H9 (cell line): ENCODE data around the gene JAKMIP1. TPM values are rescaled to one million over a fixed set of nuclear protein-coding genes. Genes with fewer than 3 reads are reported as not detected.

Source experiments
- DNase-seq: peaks from one replicate; pipeline ENCODE4 v3.0.0-alpha.2; 2017
- H2AFZ ChIP-seq: one replicate; pipeline ENCODE4 v1.6.1; 2013; ENCODE audit warnings: mild to moderate bottlenecking, low read length, control low read depth, moderate library complexity
- H2AK5ac ChIP-seq: 2 replicates; pipeline ENCODE4 v1.6.1; 2013; ENCODE audit warnings: low read length, control low read depth, mixed read lengths; ENCODE audit not compliant: insufficient read length
- H2BK120ac ChIP-seq: one replicate; pipeline ENCODE4 v1.6.1; 2013; ENCODE audit warnings: low read depth, mild to moderate bottlenecking, low read length, control low read depth, inconsistent platforms; ENCODE audit not compliant: poor library complexity, severe bottlenecking
- H2BK12ac ChIP-seq: 2 replicates; pipeline ENCODE4 v1.6.1; 2013; ENCODE audit warnings: low read length, control low read depth, mixed read lengths, low read depth; ENCODE audit not compliant: insufficient read length
- H2BK15ac ChIP-seq: 2 replicates; pipeline ENCODE4 v1.6.1; 2013; ENCODE audit warnings: low read depth, low read length, control low read depth
- H2BK20ac ChIP-seq: one replicate; pipeline ENCODE4 v1.6.1; 2013; ENCODE audit warnings: low read depth, mild to moderate bottlenecking, low read length, control low read depth, inconsistent platforms; ENCODE audit not compliant: poor library complexity, severe bottlenecking
- H2BK5ac ChIP-seq: 2 replicates; pipeline ENCODE4 v1.6.1; 2013; ENCODE audit warnings: low read length, control low read depth, mixed read lengths; ENCODE audit not compliant: insufficient read length
- H3K14ac ChIP-seq: 2 replicates; pipeline ENCODE4 v1.6.1; 2013; ENCODE audit warnings: low read length, control low read depth; ENCODE audit not compliant: insufficient read depth
- H3K18ac ChIP-seq: 2 replicates; pipeline ENCODE4 v1.6.1; 2013; ENCODE audit warnings: low read depth, mild to moderate bottlenecking, mixed read lengths, low read length, control low read depth; ENCODE audit not compliant: insufficient read length
- H3K23ac ChIP-seq: 2 replicates; pipeline ENCODE4 v1.6.1; 2013; ENCODE audit warnings: low read length, control low read depth, mixed read lengths, low read depth; ENCODE audit not compliant: insufficient read length
- H3K23me2 ChIP-seq: 2 replicates; pipeline ENCODE4 v1.6.1; 2013; ENCODE audit warnings: low read depth, mild to moderate bottlenecking, mixed read lengths, low read length, control low read depth; ENCODE audit not compliant: insufficient read length, poor library complexity, severe bottlenecking
- H3K27ac ChIP-seq: 2 replicates; pipeline ENCODE4 v1.5.1; 2013; ENCODE audit warnings: low read length, control low read depth, mixed read lengths, low read depth; ENCODE audit not compliant: insufficient read length
- H3K27me3 ChIP-seq: 2 replicates; pipeline ENCODE4 v1.6.1; 2013; ENCODE audit warnings: low read length, control low read depth, inconsistent platforms; ENCODE audit not compliant: insufficient read depth
- H3K4ac ChIP-seq: 2 replicates; pipeline ENCODE4 v1.6.1; 2013; ENCODE audit warnings: low read depth, mild to moderate bottlenecking, control low read depth, inconsistent platforms, low read length, moderate library complexity
- H3K4me1 ChIP-seq: 2 replicates; pipeline ENCODE4 v1.6.1; 2013; ENCODE audit warnings: low read length, control low read depth, inconsistent platforms; ENCODE audit not compliant: insufficient read depth
- H3K4me2 ChIP-seq: 2 replicates; pipeline ENCODE4 v1.6.1; 2013; ENCODE audit warnings: low read length, control low read depth, mixed read lengths; ENCODE audit not compliant: insufficient read length, insufficient read depth
- H3K56ac ChIP-seq: 2 replicates; pipeline ENCODE4 v1.6.1; 2013; ENCODE audit warnings: low read depth, mild to moderate bottlenecking, mixed read lengths, low read length, control low read depth; ENCODE audit not compliant: insufficient read length
- H3K79me1 ChIP-seq: 2 replicates; pipeline ENCODE4 v1.6.1; 2013; ENCODE audit warnings: low read depth, mild to moderate bottlenecking, moderate library complexity, low read length, control low read depth, inconsistent platforms; ENCODE audit not compliant: insufficient read depth, poor library complexity, severe bottlenecking
- H3K79me2 ChIP-seq: 2 replicates; pipeline ENCODE4 v1.6.1; 2013; ENCODE audit warnings: low read length, control low read depth, inconsistent platforms; ENCODE audit not compliant: insufficient read depth
- H3K9ac ChIP-seq: 2 replicates; pipeline ENCODE4 v1.6.1; 2013; ENCODE audit warnings: low read length, control low read depth, mixed read lengths; ENCODE audit not compliant: insufficient read length; ENCODE audit errors: extremely low read depth
- H3K9me3 ChIP-seq: one replicate; pipeline ENCODE4 v1.6.1; 2013; ENCODE audit warnings: low read depth, low read length, inconsistent platforms; ENCODE audit not compliant: control insufficient read depth
- H3T11ph ChIP-seq: one replicate; pipeline ENCODE4 v1.6.1; 2013; ENCODE audit warnings: mild to moderate bottlenecking, low read length, control low read depth, inconsistent platforms
- H4K20me1 ChIP-seq: one replicate; pipeline ENCODE4 v1.6.1; 2013; ENCODE audit not compliant: control insufficient read depth, insufficient read length, insufficient read depth
- H4K5ac ChIP-seq: 2 replicates; pipeline ENCODE4 v1.6.1; 2013; ENCODE audit warnings: low read depth, mild to moderate bottlenecking, mixed read lengths, low read length, control low read depth; ENCODE audit not compliant: insufficient read length
- H4K8ac ChIP-seq: replicated peaks from 2 replicates; pipeline ENCODE4 v1.6.1; 2013; ENCODE audit warnings: low read length, control low read depth, mixed read lengths, low read depth; ENCODE audit not compliant: insufficient read length
- H4K91ac ChIP-seq: 2 replicates; pipeline ENCODE4 v1.6.1; 2013; ENCODE audit warnings: low read depth, mild to moderate bottlenecking, moderate library complexity, mixed read lengths, low read length, control low read depth; ENCODE audit not compliant: insufficient read length
- H3K27ac Mint-ChIP-seq, 3 experiments: 2 replicates in 2 of 3; 3 replicates in 1 of 3; pipeline ENCODE4 v1.8.0; 2020 to 2021; ENCODE audit warnings: mixed read lengths in 3 of 3, mild to moderate bottlenecking in 1 of 3, moderate library complexity in 1 of 3
- H3K27me3 Mint-ChIP-seq: 2 replicates; pipeline ENCODE4 v1.8.0; 2021; ENCODE audit warnings: low read depth, mild to moderate bottlenecking, moderate library complexity, mixed read lengths
- H3K36me3 Mint-ChIP-seq, 3 experiments: 2 replicates in 2 of 3; 3 replicates in 1 of 3; pipeline ENCODE4 v1.8.0; 2020 to 2021; ENCODE audit warnings: low read depth in 3 of 3, mixed read lengths in 3 of 3; ENCODE audit not compliant: insufficient read depth in 1 of 3
- H3K4me1 Mint-ChIP-seq, 2 experiments: 2 replicates each; pipeline ENCODE4 v1.8.0; 2020; ENCODE audit warnings: mixed read lengths in 2 of 2
- H3K4me3 Mint-ChIP-seq, 2 experiments: 2 replicates in 1 of 2; 3 replicates in 1 of 2; pipeline ENCODE4 v1.8.0; 2020 to 2021; ENCODE audit warnings: mild to moderate bottlenecking in 2 of 2, mixed read lengths in 2 of 2, moderate library complexity in 1 of 2
- H3K9me3 Mint-ChIP-seq, 2 experiments: 2 replicates in 1 of 2; 3 replicates in 1 of 2; pipeline ENCODE4 v1.8.0; 2020; ENCODE audit warnings: mild to moderate bottlenecking in 2 of 2, mixed read lengths in 2 of 2, moderate library complexity in 1 of 2
- WGBS: extraction: QIAGEN DNeasy Blood & Tissue Kit; methylation state at CpG from one replicate; pipeline ENCODE4 v1.1.7; 2013; ENCODE audit warnings: missing lambda C conversion rate, low lambda C conversion rate, mixed read lengths; ENCODE audit not compliant: insufficient read length; ENCODE audit errors: extremely low coverage; 5-methylcytosine and 5-hydroxymethylcytosine counted together
- total RNA-seq: library from RNA; stranded (reverse); gene quantifications from 2 replicates; pipeline ENCODE4 v1.2.1, GENCODE V29; 2021
- TF ChIP-seq, protein P1 (sequence below): fragments of 200-600 bp; sonication (generic); conservative IDR thresholded peaks from 3 replicates; pipeline ENCODE4 v1.8.0; 2021; ENCODE audit warnings: antibody characterized with exemption, mild to moderate bottlenecking

The JAKMIP1 gene
- total RNA-seq, 1 experiment from 2014 or later, result 1.5 TPM

DNA sequence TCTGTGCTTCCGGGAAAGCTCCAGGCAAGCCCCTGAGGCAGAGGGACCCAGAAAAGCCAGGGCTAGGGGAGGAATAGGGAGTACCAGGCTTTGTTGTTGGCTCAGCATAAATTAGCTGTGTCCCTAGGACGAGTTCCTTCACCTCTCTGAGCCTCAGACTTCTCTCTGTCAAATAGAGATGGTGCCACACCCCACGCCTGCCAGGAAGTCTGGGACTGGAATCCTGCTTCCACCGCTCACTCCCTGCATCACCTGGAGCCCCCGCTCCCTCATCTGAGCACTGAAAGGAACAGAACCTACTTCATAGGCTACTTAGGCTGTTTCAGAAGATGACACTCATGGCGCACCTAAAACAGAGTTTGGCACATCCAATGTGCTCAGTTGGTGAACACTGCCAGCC, 8.1 kb upstream of the JAKMIP1 start:
- DNase-seq, result no peak
- H3K14ac ChIP-seq, result no peak overlapping the region
- H3K27me3 Mint-ChIP-seq, result peaks cover 35% of the 10 kb centered on the region
- H2BK5ac ChIP-seq, result no peak overlapping the region
- no peak overlapping the region for H3K9ac ChIP-seq
- H2BK12ac ChIP-seq, result no peak overlapping the region
- no peaks in the 10 kb centered on the region for H3K9me3 Mint-ChIP-seq
- no peak overlapping the region for H3K23ac ChIP-seq
- no peaks in the 10 kb centered on the region for H3K79me2 ChIP-seq
- no peak overlapping the region for H4K5ac ChIP-seq
- no peak overlapping the region for H2AFZ ChIP-seq
- no peak overlapping the region for H2AK5ac ChIP-seq
- no peak overlapping the region for H4K8ac ChIP-seq
- no peak overlapping the region for H4K91ac ChIP-seq
- no peaks in the 10 kb centered on the region for H3K36me3 Mint-ChIP-seq
- no peaks in the 10 kb centered on the region for H3K9me3 ChIP-seq
- TF ChIP-seq, protein P1, sequence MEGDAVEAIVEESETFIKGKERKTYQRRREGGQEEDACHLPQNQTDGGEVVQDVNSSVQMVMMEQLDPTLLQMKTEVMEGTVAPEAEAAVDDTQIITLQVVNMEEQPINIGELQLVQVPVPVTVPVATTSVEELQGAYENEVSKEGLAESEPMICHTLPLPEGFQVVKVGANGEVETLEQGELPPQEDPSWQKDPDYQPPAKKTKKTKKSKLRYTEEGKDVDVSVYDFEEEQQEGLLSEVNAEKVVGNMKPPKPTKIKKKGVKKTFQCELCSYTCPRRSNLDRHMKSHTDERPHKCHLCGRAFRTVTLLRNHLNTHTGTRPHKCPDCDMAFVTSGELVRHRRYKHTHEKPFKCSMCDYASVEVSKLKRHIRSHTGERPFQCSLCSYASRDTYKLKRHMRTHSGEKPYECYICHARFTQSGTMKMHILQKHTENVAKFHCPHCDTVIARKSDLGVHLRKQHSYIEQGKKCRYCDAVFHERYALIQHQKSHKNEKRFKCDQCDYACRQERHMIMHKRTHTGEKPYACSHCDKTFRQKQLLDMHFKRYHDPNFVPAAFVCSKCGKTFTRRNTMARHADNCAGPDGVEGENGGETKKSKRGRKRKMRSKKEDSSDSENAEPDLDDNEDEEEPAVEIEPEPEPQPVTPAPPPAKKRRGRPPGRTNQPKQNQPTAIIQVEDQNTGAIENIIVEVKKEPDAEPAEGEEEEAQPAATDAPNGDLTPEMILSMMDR, result no peak
- no peaks in the 10 kb centered on the region; the same call in 1 of the 2 replicates for H3K27me3 ChIP-seq
- H3K18ac ChIP-seq, result no peak overlapping the region
- H2BK120ac ChIP-seq, result no peak overlapping the region
- H3K4ac ChIP-seq, result no peak overlapping the region
- H3T11ph ChIP-seq, result no peak overlapping the region
- no peak overlapping the region for H3K4me2 ChIP-seq
- H3K4me1 Mint-ChIP-seq, result peaks cover 6 to 11% of the 10 kb centered on the region in 2 experiments; a peak in 2 of 4 replicates
- no peak overlapping the region for H3K27ac Mint-ChIP-seq
- no peak overlapping the region; a peak in 1 of 5 replicates for H3K4me3 Mint-ChIP-seq
- WGBS, result no CpG with 5 or more reads among the region's 6 CpGs
- no peaks in the 10 kb centered on the region for H3K79me1 ChIP-seq
- H3K56ac ChIP-seq, result no peak overlapping the region
- H4K20me1 ChIP-seq, result no peaks in the 10 kb centered on the region
- no peak overlapping the region for H2BK15ac ChIP-seq
- H2BK20ac ChIP-seq, result no peak overlapping the region
- H3K23me2 ChIP-seq, result no peaks in the 10 kb centered on the region
- H3K4me1 ChIP-seq, result no peaks in the 10 kb centered on the region
- no peak overlapping the region for H3K27ac ChIP-seq
